ENCODE measurements around the gene SPOCK3. TPM values are rescaled to one million over a fixed set of nuclear protein-coding genes. Genes with fewer than 3 reads are reported as not detected.
A peak's percentile ranks its signal among the peaks of the same experiment; 100 is the strongest.

SPOCK3 gene
- total and polyA plus RNA-seq, 2 donors from 2014 or later: 0.25 to 0.84 TPM

DNA sequence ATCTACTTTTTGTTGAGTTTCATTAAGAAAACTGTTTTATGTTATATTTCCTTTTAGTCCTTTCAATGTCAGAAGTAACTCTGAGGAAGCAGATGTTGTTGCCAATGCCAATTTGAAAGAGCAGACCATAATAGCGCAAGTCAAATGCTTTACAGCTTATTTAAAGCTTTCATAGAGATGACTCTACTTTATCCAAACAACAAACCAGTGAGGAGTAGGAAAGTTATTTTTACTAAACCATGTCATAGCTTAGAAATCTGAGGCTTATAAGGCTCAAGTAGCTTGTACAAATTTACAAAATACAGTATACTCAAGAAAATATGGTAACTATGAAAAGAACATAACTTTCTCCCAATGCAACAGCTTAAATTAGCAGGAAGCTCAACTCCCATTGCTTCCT lies 40.1 kb upstream of the SPOCK3 start:
- TF ChIP-seq, protein P1, sequence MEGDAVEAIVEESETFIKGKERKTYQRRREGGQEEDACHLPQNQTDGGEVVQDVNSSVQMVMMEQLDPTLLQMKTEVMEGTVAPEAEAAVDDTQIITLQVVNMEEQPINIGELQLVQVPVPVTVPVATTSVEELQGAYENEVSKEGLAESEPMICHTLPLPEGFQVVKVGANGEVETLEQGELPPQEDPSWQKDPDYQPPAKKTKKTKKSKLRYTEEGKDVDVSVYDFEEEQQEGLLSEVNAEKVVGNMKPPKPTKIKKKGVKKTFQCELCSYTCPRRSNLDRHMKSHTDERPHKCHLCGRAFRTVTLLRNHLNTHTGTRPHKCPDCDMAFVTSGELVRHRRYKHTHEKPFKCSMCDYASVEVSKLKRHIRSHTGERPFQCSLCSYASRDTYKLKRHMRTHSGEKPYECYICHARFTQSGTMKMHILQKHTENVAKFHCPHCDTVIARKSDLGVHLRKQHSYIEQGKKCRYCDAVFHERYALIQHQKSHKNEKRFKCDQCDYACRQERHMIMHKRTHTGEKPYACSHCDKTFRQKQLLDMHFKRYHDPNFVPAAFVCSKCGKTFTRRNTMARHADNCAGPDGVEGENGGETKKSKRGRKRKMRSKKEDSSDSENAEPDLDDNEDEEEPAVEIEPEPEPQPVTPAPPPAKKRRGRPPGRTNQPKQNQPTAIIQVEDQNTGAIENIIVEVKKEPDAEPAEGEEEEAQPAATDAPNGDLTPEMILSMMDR (IDR thresholded peaks at IDR 0.05; ENCODE audit: borderline replicate concordance, extremely low read depth, insufficient read depth): no peak
- peak in 1 of 5 donors; percentile 19 for DNase-seq
- Histone ChIP-seq H3K9me3 (ENCODE audit: control insufficient read depth in 2 of 3, insufficient read depth in 1 of 3, low read length in 3 of 3) (no peaks in the 10 kb centered on the region), H3K36me3 (ENCODE audit: control insufficient read depth in 2 of 3, insufficient read depth in 3 of 3, low read length in 3 of 3) (no peaks in the 10 kb centered on the region), H3K27ac (ENCODE audit: low read depth in 2 of 2, low read length in 2 of 2) (no peak overlapping the region), H3K27me3 (ENCODE audit: control insufficient read depth, insufficient read depth, low read length) (no peaks in the 10 kb centered on the region), H3K9ac (ENCODE audit: low read length in 3 of 3) (no peak overlapping the region), H3K4me3 (ENCODE audit: low read length in 3 of 3) (no peak overlapping the region), H3K4me1 (ENCODE audit: control insufficient read depth in 2 of 3, insufficient read depth in 2 of 3, low read depth in 1 of 3, low read length in 3 of 3) (no peaks in the 10 kb centered on the region)
- intact Hi-C loops (cut with DNase I): no loop called here
- FAIRE-seq: no peak

DNA sequence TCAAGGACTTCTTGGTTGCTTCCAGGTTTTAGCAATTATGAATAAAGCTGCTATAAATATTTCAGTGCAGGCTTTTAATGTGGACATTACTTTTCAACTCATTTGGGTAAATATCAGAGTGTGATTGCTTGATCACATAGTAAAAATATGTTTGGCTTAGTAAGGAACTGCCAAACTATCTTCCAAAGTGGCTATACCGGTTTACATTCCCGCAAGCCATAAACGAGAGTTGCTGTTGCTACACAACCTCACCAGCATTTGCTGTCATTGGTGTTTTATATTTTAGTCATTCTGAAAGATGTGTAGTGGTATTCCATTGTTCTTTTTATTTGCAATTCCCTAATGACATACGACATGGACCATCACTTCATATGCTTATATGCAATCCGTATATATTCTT lies 30.9 kb upstream of the SPOCK3 start:
- Histone ChIP-seq H3K4me1 (ENCODE audit: control insufficient read depth in 2 of 3, insufficient read depth in 2 of 3, low read depth in 1 of 3, low read length in 3 of 3) (no peaks in the 10 kb centered on the region), H3K9me3 (ENCODE audit: control insufficient read depth in 2 of 3, insufficient read depth in 1 of 3, low read length in 3 of 3) (no peaks in the 10 kb centered on the region), H3K27me3 (ENCODE audit: control insufficient read depth, insufficient read depth, low read length) (no peaks in the 10 kb centered on the region), H3K9ac (ENCODE audit: low read length in 3 of 3) (no peak overlapping the region), H3K4me3 (ENCODE audit: low read length in 3 of 3) (no peak overlapping the region), H3K36me3 (ENCODE audit: control insufficient read depth in 2 of 3, insufficient read depth in 3 of 3, low read length in 3 of 3) (no peaks in the 10 kb centered on the region), H3K27ac (ENCODE audit: low read depth in 2 of 2, low read length in 2 of 2) (no peak overlapping the region)
- TF ChIP-seq, protein P1 (IDR thresholded peaks at IDR 0.05; ENCODE audit: borderline replicate concordance, extremely low read depth, insufficient read depth): no peak
- no peak for DNase-seq
- FAIRE-seq: no peak
- intact Hi-C loops (cut with DNase I): no loop called here

DNA sequence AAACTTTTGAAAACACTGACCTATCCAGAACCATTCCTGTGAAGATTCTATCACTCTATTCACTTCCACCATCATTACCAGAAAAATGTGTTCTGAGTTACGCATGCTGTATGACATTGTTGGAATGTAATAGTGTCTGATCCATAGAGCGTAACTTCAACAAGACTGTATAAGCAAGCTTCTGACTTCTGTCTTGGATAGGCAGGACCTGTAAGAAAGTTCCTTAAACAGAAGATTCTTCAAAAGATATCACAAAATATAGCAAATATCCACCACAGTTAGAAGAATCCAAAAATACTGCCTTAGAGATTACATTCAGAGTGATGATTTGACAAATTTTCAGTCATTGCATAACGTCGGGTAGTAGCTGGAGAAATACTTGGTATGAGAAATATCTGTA lies 14.0 kb upstream of the SPOCK3 start:
- Histone ChIP-seq H3K9ac (ENCODE audit: low read length in 3 of 3) (no peak overlapping the region), H3K27me3 (ENCODE audit: control insufficient read depth, insufficient read depth, low read length) (no peaks in the 10 kb centered on the region), H3K4me1 (ENCODE audit: control insufficient read depth in 2 of 3, insufficient read depth in 2 of 3, low read depth in 1 of 3, low read length in 3 of 3) (no peaks in the 10 kb centered on the region), H3K4me3 (ENCODE audit: low read length in 3 of 3) (no peak overlapping the region), H3K9me3 (ENCODE audit: control insufficient read depth in 2 of 3, insufficient read depth in 1 of 3, low read length in 3 of 3) (peaks cover 0 to 2% (median 0%) of the 10 kb centered on the region in 3 donors), H3K27ac (ENCODE audit: low read depth in 2 of 2, low read length in 2 of 2) (no peak overlapping the region), H3K36me3 (ENCODE audit: control insufficient read depth in 2 of 3, insufficient read depth in 3 of 3, low read length in 3 of 3) (no peaks in the 10 kb centered on the region)
- DNase-seq: no peak
- no peak for FAIRE-seq
- intact Hi-C loops (cut with DNase I): no loop called here
- TF ChIP-seq, protein P1 (IDR thresholded peaks at IDR 0.05; ENCODE audit: borderline replicate concordance, extremely low read depth, insufficient read depth): no peak

DNA sequence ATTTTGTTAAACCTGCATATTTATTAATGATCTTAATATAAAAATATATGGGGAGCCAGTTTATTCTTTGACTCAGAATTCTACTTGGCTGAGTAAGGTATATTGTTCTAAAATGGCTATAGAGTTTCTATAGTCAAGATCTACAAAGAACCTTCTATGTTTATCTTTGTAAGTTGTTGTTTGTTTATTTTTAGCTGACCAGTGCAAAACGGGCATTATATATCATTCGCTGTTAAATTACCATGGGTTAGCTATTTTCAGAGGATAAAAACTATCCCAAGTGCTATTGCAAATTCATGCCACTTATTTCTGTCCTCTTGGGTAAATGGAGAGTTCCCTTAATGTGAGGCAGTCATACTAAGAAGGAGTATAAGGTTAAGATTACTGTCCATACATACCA lies 5.3 kb upstream of the SPOCK3 start:
- Histone ChIP-seq H3K4me3 (ENCODE audit: low read length in 3 of 3) (no peak overlapping the region), H3K4me1 (ENCODE audit: control insufficient read depth in 2 of 3, insufficient read depth in 2 of 3, low read depth in 1 of 3, low read length in 3 of 3) (no peaks in the 10 kb centered on the region), H3K27ac (ENCODE audit: low read depth in 2 of 2, low read length in 2 of 2) (no peak overlapping the region), H3K9me3 (ENCODE audit: control insufficient read depth in 2 of 3, insufficient read depth in 1 of 3, low read length in 3 of 3) (peaks cover 0 to 2% (median 0%) of the 10 kb centered on the region in 3 donors), H3K9ac (ENCODE audit: low read length in 3 of 3) (no peak overlapping the region), H3K27me3 (ENCODE audit: control insufficient read depth, insufficient read depth, low read length) (no peaks in the 10 kb centered on the region), H3K36me3 (ENCODE audit: control insufficient read depth in 2 of 3, insufficient read depth in 3 of 3, low read length in 3 of 3) (no peaks in the 10 kb centered on the region)
- DNase-seq (no peak), FAIRE-seq (no peak)
- TF ChIP-seq, protein P1 (IDR thresholded peaks at IDR 0.05; ENCODE audit: borderline replicate concordance, extremely low read depth, insufficient read depth): no peak
- intact Hi-C loops (cut with DNase I): no loop called here

All from kidney (tissue), 14 donors.